HCT116 (cell line): ENCODE data around the gene USH1G.

ENCODE experiments used
- EZH2 ChIP-seq: fragments of 200-600 bp; sonication (generic); IDR thresholded peaks from 2 replicates; pipeline ENCODE4 v1.6.1; 2017; ENCODE audit warnings: antibody characterized with exemption, mixed run types
- POLR2A ChIP-seq: IDR thresholded peaks from 2 replicates; pipeline ENCODE4 v1.7.0; 2011; ENCODE audit warnings: borderline replicate concordance; ENCODE audit not compliant: insufficient read depth, insufficient read length; ENCODE audit errors: extremely low read depth
- POLR2AphosphoS5 ChIP-seq: IDR thresholded peaks from 2 replicates; pipeline ENCODE4 v1.6.1; 2011; ENCODE audit warnings: mild to moderate bottlenecking, low read depth, low read length, moderate library complexity
- SP1 ChIP-seq: IDR thresholded peaks from 2 replicates; pipeline ENCODE4 v1.6.1; 2012; ENCODE audit warnings: low read depth
- SRF ChIP-seq: IDR thresholded peaks from 2 replicates; pipeline ENCODE4 v1.6.1; 2012; ENCODE audit warnings: low read depth
- ZNF274 ChIP-seq: fragments of 200-500 bp; sonication (Bioruptor generic); IDR thresholded peaks from 2 replicates; pipeline ENCODE4 v1.6.1; 2014; ENCODE audit warnings: mild to moderate bottlenecking, low read depth, low read length, inconsistent platforms
- TF ChIP-seq, protein P1 (sequence below), 3 experiments: fragments of 200-600 bp in 1 of 3; sonication (generic) in 1 of 3; IDR thresholded peaks in 2 of 3; conservative IDR thresholded peaks in 1 of 3; 2 replicates each; pipeline ENCODE4 v1.5.1; 2012 to 2017; ENCODE audit warnings: low read depth in 2 of 3, low read length in 2 of 3, antibody characterized with exemption in 1 of 3, borderline replicate concordance in 1 of 3, control low read depth in 1 of 3, mild to moderate bottlenecking in 1 of 3, mixed read lengths in 1 of 3, mixed run types in 1 of 3, moderate library complexity in 1 of 3; ENCODE audit not compliant: insufficient read depth in 1 of 3
- TF ChIP-seq, protein P2 (sequence below): IDR thresholded peaks from 2 replicates; pipeline ENCODE4 v1.6.1; 2011; ENCODE audit warnings: mild to moderate bottlenecking, low read length, moderate library complexity; ENCODE audit not compliant: insufficient replicate concordance; ENCODE audit errors: extremely low read depth
- TF ChIP-seq, protein P3 (sequence below): IDR thresholded peaks from 2 replicates; pipeline ENCODE4 v1.6.1; 2012
- TF ChIP-seq, protein P4 (sequence below): IDR thresholded peaks from 2 replicates; pipeline ENCODE4 v1.6.1; 2012
- TF ChIP-seq, protein P5 (sequence below): IDR thresholded peaks from 2 replicates; pipeline ENCODE4 v1.6.1; 2012; ENCODE audit warnings: low read depth

DNA sequence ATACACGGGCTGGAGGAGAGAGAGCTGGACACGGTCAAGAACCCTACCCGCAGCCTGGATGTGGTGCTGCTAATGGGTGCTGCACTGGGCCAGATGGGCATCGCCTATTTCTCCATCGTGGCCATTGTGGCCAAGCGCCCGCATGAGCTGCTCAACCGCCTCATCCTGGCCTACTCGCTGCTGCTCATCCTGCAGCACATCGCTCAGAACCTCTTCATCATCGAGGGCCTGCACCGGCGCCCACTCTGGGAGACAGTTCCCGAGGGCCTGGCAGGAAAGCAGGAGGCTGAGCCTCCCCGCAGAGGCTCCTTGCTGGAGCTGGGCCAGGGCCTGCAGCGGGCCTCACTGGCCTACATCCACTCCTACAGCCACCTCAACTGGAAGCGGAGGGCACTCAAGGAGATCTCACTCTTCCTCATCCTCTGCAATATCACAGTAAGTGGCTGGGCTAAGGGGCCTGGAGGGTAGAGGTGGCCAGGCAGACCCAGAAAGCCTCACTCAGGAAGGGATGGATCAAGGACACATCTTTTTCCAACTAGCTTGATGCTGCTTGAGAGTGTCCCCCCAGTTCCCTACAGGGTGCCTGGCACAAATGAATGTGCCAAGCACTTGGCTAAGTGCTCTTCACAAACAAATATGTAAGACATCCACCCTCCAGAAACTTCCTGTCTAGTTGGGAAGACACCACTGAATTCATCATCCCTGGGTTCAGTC, 24.1 kb upstream of the USH1G start:
- TF ChIP-seq, protein P1, sequence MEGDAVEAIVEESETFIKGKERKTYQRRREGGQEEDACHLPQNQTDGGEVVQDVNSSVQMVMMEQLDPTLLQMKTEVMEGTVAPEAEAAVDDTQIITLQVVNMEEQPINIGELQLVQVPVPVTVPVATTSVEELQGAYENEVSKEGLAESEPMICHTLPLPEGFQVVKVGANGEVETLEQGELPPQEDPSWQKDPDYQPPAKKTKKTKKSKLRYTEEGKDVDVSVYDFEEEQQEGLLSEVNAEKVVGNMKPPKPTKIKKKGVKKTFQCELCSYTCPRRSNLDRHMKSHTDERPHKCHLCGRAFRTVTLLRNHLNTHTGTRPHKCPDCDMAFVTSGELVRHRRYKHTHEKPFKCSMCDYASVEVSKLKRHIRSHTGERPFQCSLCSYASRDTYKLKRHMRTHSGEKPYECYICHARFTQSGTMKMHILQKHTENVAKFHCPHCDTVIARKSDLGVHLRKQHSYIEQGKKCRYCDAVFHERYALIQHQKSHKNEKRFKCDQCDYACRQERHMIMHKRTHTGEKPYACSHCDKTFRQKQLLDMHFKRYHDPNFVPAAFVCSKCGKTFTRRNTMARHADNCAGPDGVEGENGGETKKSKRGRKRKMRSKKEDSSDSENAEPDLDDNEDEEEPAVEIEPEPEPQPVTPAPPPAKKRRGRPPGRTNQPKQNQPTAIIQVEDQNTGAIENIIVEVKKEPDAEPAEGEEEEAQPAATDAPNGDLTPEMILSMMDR (IDR thresholded peaks at IDR 0.05 in 2 of 3, conservative IDR thresholded peaks at IDR 0.05 in 1 of 3; ENCODE audit: borderline replicate concordance in 1 of 3, insufficient read depth in 1 of 3, low read depth in 2 of 3, low read length in 2 of 3), result no peak
- no peak for TF ChIP-seq SRF
- TF ChIP-seq, protein P2, sequence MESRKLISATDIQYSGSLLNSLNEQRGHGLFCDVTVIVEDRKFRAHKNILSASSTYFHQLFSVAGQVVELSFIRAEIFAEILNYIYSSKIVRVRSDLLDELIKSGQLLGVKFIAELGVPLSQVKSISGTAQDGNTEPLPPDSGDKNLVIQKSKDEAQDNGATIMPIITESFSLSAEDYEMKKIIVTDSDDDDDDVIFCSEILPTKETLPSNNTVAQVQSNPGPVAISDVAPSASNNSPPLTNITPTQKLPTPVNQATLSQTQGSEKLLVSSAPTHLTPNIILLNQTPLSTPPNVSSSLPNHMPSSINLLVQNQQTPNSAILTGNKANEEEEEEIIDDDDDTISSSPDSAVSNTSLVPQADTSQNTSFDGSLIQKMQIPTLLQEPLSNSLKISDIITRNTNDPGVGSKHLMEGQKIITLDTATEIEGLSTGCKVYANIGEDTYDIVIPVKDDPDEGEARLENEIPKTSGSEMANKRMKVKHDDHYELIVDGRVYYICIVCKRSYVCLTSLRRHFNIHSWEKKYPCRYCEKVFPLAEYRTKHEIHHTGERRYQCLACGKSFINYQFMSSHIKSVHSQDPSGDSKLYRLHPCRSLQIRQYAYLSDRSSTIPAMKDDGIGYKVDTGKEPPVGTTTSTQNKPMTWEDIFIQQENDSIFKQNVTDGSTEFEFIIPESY, result no peak
- TF ChIP-seq, protein P3, sequence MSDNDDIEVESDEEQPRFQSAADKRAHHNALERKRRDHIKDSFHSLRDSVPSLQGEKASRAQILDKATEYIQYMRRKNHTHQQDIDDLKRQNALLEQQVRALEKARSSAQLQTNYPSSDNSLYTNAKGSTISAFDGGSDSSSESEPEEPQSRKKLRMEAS, result no peak
- TF ChIP-seq EZH2, result no peak
- TF ChIP-seq SP1, result no peak
- TF ChIP-seq ZNF274, result no peak
- no peak for TF ChIP-seq POLR2A
- TF ChIP-seq, protein P4, sequence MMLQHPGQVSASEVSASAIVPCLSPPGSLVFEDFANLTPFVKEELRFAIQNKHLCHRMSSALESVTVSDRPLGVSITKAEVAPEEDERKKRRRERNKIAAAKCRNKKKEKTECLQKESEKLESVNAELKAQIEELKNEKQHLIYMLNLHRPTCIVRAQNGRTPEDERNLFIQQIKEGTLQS, result no peak
- TF ChIP-seq, protein P5, sequence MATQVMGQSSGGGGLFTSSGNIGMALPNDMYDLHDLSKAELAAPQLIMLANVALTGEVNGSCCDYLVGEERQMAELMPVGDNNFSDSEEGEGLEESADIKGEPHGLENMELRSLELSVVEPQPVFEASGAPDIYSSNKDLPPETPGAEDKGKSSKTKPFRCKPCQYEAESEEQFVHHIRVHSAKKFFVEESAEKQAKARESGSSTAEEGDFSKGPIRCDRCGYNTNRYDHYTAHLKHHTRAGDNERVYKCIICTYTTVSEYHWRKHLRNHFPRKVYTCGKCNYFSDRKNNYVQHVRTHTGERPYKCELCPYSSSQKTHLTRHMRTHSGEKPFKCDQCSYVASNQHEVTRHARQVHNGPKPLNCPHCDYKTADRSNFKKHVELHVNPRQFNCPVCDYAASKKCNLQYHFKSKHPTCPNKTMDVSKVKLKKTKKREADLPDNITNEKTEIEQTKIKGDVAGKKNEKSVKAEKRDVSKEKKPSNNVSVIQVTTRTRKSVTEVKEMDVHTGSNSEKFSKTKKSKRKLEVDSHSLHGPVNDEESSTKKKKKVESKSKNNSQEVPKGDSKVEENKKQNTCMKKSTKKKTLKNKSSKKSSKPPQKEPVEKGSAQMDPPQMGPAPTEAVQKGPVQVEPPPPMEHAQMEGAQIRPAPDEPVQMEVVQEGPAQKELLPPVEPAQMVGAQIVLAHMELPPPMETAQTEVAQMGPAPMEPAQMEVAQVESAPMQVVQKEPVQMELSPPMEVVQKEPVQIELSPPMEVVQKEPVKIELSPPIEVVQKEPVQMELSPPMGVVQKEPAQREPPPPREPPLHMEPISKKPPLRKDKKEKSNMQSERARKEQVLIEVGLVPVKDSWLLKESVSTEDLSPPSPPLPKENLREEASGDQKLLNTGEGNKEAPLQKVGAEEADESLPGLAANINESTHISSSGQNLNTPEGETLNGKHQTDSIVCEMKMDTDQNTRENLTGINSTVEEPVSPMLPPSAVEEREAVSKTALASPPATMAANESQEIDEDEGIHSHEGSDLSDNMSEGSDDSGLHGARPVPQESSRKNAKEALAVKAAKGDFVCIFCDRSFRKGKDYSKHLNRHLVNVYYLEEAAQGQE, result no peak
- TF ChIP-seq POLR2AphosphoS5, result no peak
